Panc1 (cell line): Measurements from ENCODE around the gene DUSP8.

Experiments
- CTCF ChIP-seq: fragments of 450-650 bp; IDR thresholded peaks from 2 replicates; pipeline ENCODE4 v1.5.1; 2017; ENCODE audit warnings: mild to moderate bottlenecking
- POLR2AphosphoS5 ChIP-seq: IDR thresholded peaks from 2 replicates; pipeline ENCODE4 v1.6.1; 2012; ENCODE audit warnings: mild to moderate bottlenecking, low read depth, low read length, moderate library complexity
- REST ChIP-seq, 2 experiments: IDR thresholded peaks; 2 replicates each; pipeline ENCODE4 v1.6.1; 2011 to 2012; ENCODE audit warnings: low read depth in 2 of 2, control low read depth in 1 of 2, low read length in 1 of 2, mild to moderate bottlenecking in 1 of 2, moderate library complexity in 1 of 2; ENCODE audit not compliant: insufficient read depth in 1 of 2
- SIN3A ChIP-seq: IDR thresholded peaks from 2 replicates; pipeline ENCODE4 v1.6.1; 2012; ENCODE audit warnings: low read depth, mild to moderate bottlenecking, low read length, moderate library complexity, borderline replicate concordance; ENCODE audit not compliant: insufficient read depth

- no peak for TF ChIP-seq CTCF
- TF ChIP-seq POLR2AphosphoS5: no peak
- no peak for TF ChIP-seq REST (IDR thresholded peaks at IDR 0.05; ENCODE audit: insufficient read depth in 1 of 2, low read depth in 2 of 2, low read length in 1 of 2)
- no peak for TF ChIP-seq SIN3A
These were observed 11.9 kb downstream of the DUSP8 start for GRCh38 chr11:1560002-1560648.
